Glomerular visceral epithelial cell (primary cell): ENCODE measurements around the gene LRTM2.

Source experiments
- DNase-seq: peaks from one replicate; pipeline ENCODE4 v3.0.0-alpha.2; 2016; ENCODE audit errors: extremely low spot score

The LRTM2 gene

DNA sequence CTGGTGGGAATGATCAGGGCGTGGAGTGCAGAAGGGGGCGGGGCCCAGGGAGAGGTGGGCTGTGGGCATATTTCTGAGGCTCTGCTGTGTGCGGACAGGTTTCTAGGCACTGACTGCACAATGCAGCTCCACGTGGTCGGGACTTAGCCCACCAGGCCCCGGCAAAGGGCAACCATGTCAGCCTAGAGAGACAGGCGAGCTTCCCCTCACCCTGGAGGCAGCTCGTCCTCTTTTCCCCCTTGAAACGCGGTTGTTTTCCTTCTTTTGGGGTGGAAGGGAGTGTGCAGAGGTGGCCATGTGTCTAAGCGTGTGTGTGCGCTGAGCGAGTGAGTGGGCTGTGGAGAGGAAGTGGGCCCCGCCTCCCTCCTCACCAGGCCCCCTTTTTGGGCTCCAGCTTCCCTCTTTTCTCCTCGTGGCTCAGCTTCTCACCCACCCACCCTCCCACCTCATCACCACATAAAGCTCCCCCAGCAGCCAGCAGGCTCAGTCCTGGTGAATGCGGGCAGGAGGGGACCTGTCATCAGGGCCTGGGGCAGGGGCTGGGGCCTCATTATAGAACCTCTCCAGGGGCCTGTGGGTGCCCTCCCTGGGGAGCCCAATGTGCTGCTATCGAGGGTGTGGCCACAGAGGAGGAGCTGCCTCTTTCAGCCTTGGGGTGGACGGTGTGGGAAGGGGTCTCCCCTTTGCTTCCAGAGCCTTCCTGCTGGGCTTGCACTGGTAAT lies 22.0 kb downstream of the LRTM2 start:
- no peak for DNase-seq

DNA sequence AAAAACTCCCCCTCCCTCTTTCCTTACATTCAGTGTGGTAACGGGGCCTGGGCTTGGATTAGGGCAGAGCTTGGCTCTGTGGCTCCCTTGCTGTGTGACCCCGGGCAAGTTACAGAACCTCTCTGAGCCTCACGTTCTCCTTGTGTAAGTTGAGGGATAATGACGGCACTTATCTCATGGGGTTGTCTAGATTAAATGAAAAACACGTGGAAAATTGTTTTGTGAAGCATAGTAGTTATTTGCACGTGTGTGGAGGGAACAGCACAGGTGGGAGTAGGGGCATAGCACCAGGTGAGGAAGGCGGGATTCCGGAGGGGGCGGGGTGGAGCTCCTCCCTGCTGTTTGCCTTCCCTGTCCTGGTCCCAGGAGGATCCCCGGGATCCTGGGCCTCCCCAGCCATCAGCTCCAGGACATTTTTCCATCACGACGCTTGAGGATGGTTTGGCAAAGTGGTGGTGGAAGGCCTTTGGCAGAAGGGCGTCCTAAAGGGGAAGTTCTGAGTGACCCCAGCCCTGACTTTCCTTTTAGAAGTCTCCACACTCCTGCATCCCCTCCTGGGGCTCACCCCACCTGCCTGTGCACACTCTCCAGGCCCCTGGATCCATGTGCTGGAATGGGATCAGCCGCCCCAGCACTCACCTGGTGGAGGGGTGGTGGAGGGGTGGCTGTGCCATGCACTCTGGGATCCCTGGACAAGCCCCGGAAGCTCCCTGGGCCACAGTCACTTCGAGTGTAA lies 22.7 kb downstream of the LRTM2 start:
- no peak for DNase-seq

DNA sequence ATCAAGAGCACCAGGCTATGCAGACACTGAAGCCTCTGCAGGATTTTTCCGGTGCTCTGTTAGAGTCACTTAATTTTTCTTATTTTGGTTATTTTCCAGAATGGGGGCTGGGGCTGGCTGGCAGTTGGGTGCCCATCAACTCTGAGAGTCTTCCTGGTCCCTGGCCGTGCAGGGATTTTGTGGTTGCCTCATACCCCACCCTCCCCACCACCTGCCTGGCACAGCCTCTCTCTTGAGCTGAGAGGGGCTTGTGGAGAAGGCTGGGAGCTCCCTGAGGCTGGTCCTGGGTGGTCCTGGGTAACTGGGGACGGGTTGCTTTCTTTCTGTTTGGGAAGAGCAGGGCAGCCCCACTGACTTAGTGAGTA lies 23.3 kb downstream of the LRTM2 start:
- DNase-seq: no peak

DNA sequence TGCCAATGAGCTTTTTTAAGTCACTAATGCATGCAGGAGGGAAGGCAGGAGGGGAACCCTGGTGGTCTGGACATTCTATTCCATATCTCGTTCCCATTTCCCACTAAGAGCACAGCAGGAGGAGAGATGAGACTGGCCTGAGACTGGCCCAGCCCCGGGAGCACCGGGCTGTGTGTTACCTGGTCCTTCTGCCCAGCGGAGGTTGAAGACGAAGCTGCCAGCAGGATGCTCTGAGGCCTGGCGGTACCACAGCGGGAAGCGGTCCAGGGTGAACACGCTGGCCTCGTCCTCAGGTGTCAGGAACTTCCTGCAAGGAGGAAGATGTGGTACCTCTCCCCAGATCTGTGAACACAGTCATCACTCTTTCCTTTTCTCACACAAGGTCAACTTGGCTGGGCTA lies 23.9 kb downstream of the LRTM2 start:
- no peak for DNase-seq

DNA sequence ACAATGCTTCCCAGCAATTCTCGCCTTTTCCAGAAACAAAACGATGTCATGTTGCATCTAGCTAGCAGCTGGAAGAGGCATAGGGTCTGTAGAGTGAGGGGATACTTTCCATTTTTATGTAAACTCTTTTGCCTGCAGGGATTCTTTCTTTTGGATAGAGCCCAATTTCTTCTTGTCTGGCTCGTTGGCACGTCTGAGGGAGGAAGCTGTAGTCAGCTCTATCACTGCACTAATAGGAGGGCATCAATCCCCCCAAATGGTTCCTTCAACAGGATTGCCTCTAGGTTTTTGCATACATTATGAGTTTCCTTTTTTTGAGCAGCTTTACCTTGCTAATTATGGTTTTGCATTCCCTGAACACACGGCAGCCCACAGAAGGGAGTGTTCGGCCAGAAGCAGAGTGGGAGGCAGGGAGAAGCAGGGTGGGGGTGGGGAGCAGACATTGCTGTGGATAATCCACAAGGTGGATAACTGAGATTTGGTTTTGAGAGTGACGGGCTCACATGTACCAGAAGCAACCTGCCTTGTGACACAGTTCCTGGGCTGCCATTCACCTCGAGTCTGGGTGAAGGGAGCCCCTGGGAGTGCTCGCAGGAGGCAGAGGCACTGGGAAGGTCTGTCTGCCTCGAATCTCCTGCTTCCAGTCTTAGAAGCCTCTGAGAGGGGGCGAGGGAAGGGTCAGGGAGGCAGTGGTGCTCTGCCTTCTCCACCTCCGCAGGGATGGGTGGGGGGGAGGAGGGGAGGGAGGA lies 24.5 kb downstream of the LRTM2 start:
- no peak for DNase-seq

DNA sequence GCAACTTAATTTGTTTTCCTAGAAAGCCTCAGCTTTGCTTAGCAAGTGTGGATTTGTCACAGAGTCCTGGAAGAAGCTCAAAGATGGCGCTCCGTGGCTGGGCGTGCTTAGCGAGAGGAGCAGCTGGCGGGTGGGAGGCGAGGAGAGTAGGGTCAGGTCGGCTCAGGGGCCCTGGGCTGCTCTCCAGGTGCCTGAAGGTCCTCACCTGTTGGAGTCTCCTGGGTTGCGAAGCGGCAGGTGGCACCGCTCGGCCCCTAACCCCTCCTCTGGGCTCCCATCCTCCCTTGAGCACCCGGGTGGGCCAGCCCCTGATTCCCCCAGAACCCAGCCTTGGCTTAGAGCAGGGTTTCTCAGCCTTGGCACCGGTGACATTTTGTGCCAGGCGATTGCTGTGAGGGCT lies 25.1 kb downstream of the LRTM2 start:
- no peak for DNase-seq

DNA sequence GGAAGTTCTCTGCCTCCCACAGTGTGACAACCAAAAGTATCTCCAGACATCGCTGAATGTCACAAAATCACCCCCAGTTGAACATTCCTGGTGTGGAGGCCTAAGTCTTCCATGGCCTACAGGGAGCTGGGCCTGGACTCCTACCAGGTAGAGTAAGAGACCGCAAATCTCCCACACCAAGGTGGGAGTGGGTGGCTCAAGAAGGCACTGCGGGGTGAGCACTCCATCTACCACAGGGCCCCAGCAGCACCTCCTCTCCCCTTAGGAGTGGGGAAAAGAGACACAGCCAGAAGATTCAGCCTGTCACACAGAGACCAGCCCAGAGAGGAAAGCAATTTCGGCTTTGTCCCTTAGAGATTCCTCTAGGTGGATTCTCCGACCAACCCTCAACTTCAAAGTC lies 25.5 kb downstream of the LRTM2 start:
- DNase-seq: no peak

DNA sequence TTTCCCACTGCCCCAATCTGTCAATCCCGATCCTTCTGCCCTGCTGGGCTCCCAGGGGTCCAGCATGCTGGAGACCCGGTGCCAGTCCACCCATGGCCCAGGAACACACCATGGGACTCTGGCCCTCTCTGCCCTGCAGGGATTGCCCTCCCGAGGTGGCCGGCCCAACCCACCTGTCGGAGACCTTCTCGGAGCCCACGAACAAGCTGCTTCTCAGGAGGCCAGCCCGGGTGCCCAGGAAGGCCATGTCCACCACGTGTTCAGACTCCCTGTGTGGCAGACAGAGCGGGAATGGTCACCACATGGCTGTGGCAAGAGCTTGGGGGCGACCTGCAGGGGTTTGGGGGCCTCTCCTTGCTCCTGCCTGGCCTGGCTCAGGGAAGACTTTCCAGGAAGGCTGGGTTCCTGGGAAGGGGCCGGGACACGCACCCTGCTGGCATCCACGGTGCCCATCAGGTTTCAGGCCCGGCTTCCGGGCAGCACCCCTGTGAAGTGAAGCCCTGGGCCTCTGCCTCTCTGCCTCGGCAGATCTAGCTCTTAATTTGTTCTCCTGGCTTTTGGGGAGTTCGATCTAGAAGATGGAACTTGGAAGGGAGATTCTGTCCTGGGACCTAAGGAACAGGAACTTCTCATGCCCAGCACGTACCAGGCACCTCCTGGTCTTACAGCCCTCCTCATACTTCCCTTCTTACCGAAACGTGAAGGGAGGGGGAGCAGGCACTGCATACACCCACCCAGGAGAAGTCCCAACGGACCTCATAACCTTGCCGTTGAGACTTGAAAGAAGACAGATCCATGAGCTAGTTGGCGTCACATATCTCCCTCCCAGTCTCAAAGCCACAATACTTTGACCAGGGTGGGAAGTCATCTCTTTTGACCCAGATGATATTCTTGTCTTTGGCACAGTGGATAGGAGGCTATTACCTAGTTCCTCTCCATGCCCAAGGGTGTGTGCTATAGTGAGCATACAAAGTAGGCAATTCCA lies 26.3 kb downstream of the LRTM2 start:
- DNase-seq: no peak

DNA sequence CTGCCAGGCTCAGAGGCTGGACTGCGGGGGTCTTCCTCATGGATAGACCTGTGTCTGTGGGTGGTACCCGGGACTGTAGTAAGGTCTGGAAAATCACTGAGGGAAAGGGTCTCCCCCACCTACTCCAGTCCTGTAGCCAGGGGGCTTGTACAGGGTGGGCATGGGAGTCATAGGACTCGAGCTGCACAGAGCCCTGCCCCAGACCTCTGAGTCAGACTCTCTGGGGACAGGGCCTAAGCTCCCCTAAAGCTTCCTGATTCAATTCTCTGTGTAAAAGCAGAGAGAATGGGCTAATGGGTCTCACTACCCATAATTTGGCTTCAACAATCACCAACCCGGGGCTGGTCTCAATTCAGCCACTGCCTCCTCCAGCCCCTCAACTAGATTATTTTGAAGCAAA lies 27.0 kb downstream of the LRTM2 start:
- no peak for DNase-seq

DNA sequence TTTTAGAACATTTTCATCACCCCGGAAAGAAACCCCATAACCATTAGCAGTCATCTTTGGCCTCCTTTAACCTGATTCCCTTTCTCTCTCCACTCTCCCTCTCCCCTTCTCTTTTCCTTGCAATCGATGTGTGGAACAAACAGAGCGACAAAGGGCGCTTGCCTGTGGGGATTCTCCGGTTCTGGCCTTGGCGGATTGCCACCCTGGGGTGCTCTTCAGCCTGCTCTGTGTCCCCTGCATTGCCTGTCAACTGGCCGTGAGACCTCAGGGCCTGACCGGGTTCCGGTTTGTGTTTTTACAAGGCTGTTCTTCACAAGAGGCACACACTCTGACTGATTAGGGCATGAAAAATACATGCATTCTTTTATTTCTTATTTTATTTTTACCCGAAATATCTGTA lies 27.8 kb downstream of the LRTM2 start:
- no peak for DNase-seq

DNA sequence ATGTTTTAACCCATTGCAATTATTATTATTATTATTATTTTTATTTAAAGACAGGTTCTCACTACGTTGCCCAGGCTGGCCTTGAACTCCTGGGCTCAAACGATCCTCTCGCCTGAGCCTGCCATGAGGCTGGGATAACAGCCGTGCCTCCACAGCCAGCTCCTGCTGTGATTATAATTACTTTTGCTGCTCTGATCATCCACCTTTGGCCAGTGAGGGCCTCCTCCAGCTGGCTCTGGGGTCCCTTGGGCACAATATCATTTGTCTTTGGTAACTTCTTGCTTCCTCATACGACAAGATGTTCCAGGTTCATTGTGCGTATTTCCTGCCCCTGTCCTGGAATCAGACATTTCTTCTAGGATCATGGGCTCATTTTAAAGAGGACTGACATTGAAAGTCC lies 28.4 kb downstream of the LRTM2 start:
- DNase-seq: no peak

DNA sequence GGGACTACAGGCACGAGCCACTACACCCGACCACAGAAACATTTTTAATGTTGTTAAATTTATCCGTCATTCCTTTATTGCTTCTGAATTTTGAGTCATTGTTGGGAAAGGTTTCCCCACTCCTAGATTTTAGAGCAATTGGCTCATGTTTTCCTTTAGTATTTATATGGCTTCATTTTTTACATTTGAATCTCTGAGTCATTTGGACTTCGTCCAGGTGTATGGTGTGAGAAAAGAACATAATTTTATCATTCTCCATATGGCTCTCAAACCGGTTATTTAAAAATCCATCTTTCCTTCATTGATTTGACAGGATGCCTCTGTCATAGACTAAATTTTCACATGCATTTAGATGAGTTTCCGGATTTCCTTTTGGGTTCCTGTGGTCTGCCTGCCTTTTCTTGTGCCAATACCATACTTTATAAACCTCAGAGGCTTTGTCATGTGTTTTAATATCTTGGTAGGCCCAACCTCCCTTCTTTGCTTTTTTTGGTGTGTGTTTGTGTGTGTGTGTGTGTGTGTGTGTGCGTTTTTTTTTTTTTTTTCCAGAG lies 30.9 kb downstream of the LRTM2 start:
- no peak for DNase-seq

DNA sequence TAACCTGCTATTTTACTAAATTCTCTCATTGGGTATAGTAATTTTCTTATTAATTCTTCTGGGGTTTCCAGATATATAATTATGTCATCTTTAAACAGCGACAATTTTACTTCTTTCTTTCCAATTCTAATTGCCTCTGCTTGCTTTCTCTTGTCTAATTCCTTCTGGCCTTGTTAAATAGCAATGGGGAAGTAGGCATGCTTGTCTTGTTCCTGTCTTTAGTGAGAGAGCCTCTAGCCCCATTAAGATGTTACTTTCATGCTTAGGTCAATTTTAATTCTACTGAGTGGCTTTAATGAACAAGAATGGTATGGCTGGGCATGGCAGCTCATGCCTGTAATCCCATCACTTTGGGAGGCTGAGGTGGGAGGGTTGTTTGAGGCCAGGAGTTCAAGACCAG lies 31.7 kb downstream of the LRTM2 start:
- no peak for DNase-seq

DNA sequence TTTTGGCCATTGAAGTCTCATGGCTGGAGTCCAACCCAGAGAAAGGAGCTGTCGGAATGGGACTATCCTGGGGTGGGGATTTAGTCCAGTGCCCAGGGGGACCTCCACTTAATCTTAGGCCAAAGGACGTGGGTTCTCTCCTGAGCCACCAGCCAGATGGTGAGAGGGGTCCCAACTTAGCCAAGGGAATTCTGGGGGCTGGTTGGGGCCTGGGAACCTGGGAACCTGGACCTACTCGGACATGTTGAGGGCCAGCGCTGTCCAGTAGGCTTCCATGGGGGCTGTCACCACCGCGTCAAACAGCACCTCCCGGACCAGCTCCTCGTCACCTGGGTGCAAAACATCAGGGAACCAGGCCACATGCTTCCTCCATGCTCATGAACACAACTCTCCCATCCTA lies 33.4 kb downstream of the LRTM2 start:
- DNase-seq: no peak

DNA sequence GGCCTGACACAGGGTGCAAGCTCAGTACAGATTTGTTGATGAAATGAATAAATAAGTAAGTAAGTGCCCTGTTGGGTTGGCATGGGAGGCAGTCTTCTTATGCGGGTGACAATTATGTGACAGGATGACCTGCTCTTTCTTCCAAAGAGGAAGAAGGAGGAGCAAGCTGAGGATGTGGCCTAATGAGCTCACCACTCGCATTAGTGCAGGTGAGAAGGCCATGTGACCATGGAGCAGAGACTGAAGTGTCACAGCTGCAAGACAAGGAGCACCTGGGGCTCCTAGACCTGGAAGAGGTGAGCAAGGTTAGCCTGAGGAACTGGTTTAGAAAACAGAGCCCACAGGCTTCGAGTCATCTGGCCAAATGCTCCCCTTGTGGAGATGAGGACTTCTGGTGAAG lies 34.9 kb downstream of the LRTM2 start:
- no peak for DNase-seq

DNA sequence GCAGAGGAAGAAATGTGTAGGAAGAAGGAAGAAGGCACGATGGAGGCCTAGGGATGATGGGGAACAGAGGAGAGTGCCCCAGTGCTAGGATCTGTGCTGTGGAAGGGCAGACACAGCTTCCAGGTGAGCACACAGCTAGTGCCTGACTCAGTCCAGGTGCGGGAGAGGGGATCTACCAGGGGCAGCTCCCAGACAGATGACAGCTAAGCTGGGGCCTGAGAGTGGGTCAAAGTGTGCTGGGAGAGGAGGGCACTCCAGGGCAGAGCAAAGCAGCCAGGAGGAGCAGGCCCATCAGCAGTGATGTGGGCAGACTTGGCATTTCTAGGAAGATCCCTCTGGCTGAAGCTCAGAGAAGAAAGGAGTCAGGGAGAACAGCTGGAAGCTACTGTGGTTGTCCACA lies 36.7 kb downstream of the LRTM2 start:
- DNase-seq: no peak

DNA sequence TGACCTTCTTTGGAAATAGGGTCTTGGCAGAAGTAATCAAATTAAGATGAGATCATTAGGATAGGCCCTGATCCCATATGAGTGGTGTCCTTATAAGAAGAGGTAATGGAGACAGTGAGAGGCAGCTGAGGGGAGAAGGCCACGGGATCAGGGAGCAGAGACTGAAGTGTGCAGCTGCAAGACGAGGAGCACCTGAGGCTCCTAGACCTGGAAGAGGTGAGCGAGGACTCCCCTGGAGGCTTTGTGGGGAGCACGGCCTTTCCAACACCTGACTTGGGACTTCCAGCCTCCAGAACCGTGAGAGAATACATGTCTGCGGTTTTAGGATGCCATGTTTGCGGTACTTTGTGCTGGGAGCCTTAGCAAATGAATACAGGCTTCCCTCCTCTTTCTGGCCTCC lies 37.5 kb downstream of the LRTM2 start:
- no peak for DNase-seq

DNA sequence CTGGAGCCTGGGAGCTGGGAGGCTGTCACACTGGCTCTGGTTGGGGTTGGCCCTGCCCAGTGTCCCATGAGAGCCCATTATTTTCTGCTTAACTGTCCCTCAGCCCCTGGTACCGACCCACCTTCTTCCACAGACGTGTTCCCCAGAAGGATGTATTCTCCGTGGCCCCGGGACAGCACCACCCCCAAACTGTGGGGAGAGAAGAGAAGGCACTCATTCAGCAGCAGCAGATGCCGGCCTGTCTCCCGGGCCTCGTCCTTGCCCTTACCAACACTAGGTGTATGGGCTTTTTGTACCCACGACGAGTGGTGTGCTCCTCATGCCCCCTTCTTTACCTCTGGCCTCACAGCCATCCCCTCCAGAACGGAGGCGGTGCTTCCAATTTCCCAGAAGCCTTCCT lies 38.1 kb downstream of the LRTM2 start:
- no peak for DNase-seq

DNA sequence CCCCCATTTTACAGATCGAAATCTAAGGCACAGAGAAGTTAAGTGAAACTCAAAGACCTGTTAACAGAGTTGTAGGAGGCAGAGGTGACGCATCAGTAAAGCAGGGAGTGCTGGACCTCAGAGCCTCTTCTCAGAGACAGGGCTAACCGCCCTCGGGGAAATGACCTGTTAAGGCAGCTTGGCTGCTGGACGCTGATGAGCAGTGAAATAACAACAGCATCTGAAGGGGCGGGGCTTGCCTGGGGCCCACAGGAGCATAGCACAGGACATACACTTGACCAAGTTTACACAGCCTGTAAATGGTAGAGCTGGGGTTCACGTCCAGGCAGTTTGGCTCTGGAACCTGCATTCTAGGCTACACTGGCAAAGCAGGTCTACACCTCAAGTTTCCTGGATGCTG lies 39.3 kb downstream of the LRTM2 start:
- peak; percentile 7 for DNase-seq

DNA sequence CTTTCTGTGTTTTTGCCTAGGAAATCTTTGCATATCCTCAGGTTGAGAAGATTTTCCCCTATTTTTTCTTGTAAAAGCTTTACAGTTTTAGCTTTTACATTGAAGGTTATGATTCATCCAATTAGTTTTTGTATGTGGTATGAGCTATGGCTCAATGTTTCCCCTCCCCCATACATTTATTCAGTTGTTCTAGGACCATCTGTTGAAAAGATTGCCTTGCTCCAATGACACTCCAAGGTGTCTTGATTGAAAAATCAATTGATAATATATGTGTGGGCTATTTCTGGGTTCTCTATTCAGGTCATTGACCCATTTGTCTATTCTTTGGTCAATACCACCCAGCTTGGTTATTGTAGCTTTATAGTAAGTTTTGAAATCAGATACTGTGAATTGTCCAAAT lies 42.6 kb downstream of the LRTM2 start:
- DNase-seq: no peak

DNA sequence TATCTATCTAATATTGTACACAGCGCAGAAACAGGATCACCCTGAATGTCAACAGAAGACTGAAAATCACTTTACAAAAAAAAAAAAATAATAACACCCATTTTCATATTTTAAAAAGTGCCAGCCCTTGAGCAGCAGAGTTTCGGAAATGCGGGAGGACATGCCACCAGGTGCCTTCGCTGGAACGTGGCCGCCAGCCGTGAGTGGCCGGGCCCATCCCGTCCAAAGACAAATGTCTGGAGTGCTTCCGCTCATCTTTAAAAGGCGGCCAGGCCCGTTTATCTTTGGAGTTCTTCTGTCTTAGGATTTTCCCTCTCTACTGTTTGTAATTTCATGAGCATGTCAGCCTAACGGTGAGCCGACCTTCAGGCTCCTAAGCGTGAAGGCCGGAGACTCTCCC lies 43.5 kb downstream of the LRTM2 start:
- DNase-seq: no peak

DNA sequence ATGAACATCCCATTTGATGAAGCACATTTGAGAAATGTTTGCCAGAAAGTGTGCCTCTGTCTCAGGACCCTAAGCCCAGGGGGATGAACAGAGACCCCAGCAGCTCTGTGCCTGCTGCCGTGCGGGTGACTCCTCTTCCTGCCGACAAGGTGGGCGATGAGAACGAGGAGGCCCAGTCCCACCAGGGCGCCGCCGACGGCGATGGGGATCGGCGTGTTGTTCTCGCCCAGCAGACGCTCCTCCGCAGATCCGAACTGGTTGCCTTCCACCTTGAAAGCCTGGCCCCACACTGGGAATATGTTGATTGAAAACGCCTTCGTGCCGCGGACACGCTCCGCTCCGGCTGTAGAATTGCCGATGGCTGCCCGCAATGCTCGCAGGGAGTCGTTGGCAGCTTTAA lies 44.1 kb downstream of the LRTM2 start:
- no peak for DNase-seq
